Hematopoietic multipotent progenitor cell (in vitro differentiated cells): ENCODE data around the gene SERPINC1. TPM values are rescaled to one million over a fixed set of nuclear protein-coding genes. Genes with fewer than 3 reads are reported as not detected.
"Not testable (repeated sequence)": the region's sequence is repeated elsewhere in the genome, so short reads cannot be mapped to it uniquely, and the experiment has no call there.

Source experiments
- DNase-seq, 3 donors: peaks; one replicate each; pipeline ENCODE4 v3.0.0-alpha.2; 2011 to 2015; ENCODE audit warnings: low read depth in 2 of 3, low spot score in 2 of 3
- total RNA-seq: library from RNA; depleted of rRNA; stranded (reverse); fragments of >200 nt; gene quantifications from one replicate; pipeline ENCODE4 v1.2.3, GENCODE V29; 2012

Gene SERPINC1
- total RNA-seq, 1 donor: under 0.01 TPM

GRCh38 chr1:173893611-173894010, 23.5 kb downstream of the SERPINC1 start:
- DNase-seq: no peak

- no peak for DNase-seq
Observed at GRCh38 chr1:173889885-173890284, 27.2 kb downstream of the SERPINC1 start.

- DNase-seq: no peak
Observed at GRCh38 chr1:173888749-173889148, 28.4 kb downstream of the SERPINC1 start.

- DNase-seq: no peak
Observed at GRCh38 chr1:173887627-173888026, 29.5 kb downstream of the SERPINC1 start.

- DNase-seq: no peak
Observed at GRCh38 chr1:173886746-173887611, 30.1 kb downstream of the SERPINC1 start.

- DNase-seq: no peak
Observed at GRCh38 chr1:173884701-173885100, 32.4 kb downstream of the SERPINC1 start.

GRCh38 chr1:173881117-173881516, 36.0 kb downstream of the SERPINC1 start:
- DNase-seq: not testable (repeated sequence)

- no peak for DNase-seq
Observed at GRCh38 chr1:173878251-173878650, 38.9 kb downstream of the SERPINC1 start.

- DNase-seq: no peak
Observed at GRCh38 chr1:173876732-173877131, 40.4 kb downstream of the SERPINC1 start.

GRCh38 chr1:173871500-173871899, 45.6 kb downstream of the SERPINC1 start:
- DNase-seq: peak in 1 of 3 donors; percentile 8

GRCh38 chr1:173871091-173871490, 46.0 kb downstream of the SERPINC1 start:
- no peak for DNase-seq

- DNase-seq: peak in 2 of 3 donors; percentile 74 to 88
Observed at GRCh38 chr1:173870252-173871075, 46.7 kb downstream of the SERPINC1 start.

GRCh38 chr1:173869021-173869359, 48.1 kb downstream of the SERPINC1 start:
- DNase-seq: peak in 1 of 3 donors; percentile 64

- peak in 1 of 3 donors; percentile 87 for DNase-seq
Observed at GRCh38 chr1:173868266-173869020, 48.7 kb downstream of the SERPINC1 start, which contains the start of gene ZBTB37. Gene ZBTB37 (plus strand): TSS chr1:173868380. CDS start chr1:173870226, 1,846 bp downstream.

GRCh38 chr1:173867753-173868265, 49.3 kb downstream of the SERPINC1 start, which contains the start of gene GAS5:
Gene GAS5 (minus strand): TSS chr1:173867989.
- peak; percentile 96 to 100 (median 100) for DNase-seq

- no peak for DNase-seq
Observed at GRCh38 chr1:173867141-173867752, 49.9 kb downstream of the SERPINC1 start.

- no peak for DNase-seq
Observed at GRCh38 chr1:173866413-173867115, 50.6 kb downstream of the SERPINC1 start.

GRCh38 chr1:173865468-173866164, 51.5 kb downstream of the SERPINC1 start:
- no peak for DNase-seq
